A549 (cell line): Measurements from ENCODE around the gene HTR5A. TPM values are rescaled to one million over a fixed set of nuclear protein-coding genes. Genes with fewer than 3 reads are reported as not detected.

Experiments used
- ATAC-seq, 2 experiments: fragments of 200-7000 bp in 1 of 2; fragments of >200 bp in 1 of 2; cut with Nextera tagmentation in 1 of 2; cut with Tn5 transposase in 1 of 2; 3 replicates each; pipeline versions ENCODE4 v1.8.0 to v1.9.1; 2018 to 2020; ENCODE audit warnings: mild to moderate bottlenecking in 1 of 2, moderate library complexity in 1 of 2
- CTCF ChIA-PET: fragments of 300-600 bp; sonication (Branson Sonifier 250); formaldehyde crosslinking; extraction: SDS; loops from one replicate; lab custom pipeline; 2021; ENCODE audit warnings: antibody characterized with exemption, inconsistent platforms; lab: Yijun Ruan, JAX
- POLR2A ChIA-PET: fragments of 350-600 bp; formaldehyde crosslinking; extraction: SDS; loops from one replicate; lab custom pipeline; 2021; ENCODE audit warnings: antibody characterized with exemption, inconsistent platforms; lab: Yijun Ruan, JAX
- DNase-seq, 2 experiments: peaks; one replicate each; pipeline versions ENCODE4 v3.0.0 to v3.0.0-alpha.2; 2011 to 2016; ENCODE audit warnings: low read depth in 1 of 2, low spot score in 1 of 2
- FAIRE-seq: peaks from 2 replicates; lab custom pipeline; 2011; peaks lifted over from hg19 to GRCh38; lab: Jason Lieb, UNC
- H3K27ac ChIP-seq, 2 experiments: fragments of >200 bp; sonication (Bioruptor Twin); formaldehyde crosslinking; 3 replicates each; pipeline ENCODE4 v1.5.1; 2016 to 2017
- H3K4me1 ChIP-seq: fragments of >200 bp; sonication (Bioruptor Twin); formaldehyde crosslinking; 3 replicates; pipeline ENCODE4 v1.6.1; 2016
- H3K4me2 ChIP-seq: fragments of >200 bp; sonication (Bioruptor Twin); formaldehyde crosslinking; 3 replicates; pipeline ENCODE4 v1.6.1; 2016
- H3K4me3 ChIP-seq: fragments of >200 bp; sonication (Bioruptor Twin); formaldehyde crosslinking; 3 replicates; pipeline ENCODE4 v1.5.1; 2016
- H3K9me3 ChIP-seq: fragments of >200 bp; sonication (Bioruptor Twin); formaldehyde crosslinking; 3 replicates; pipeline ENCODE4 v1.6.1; 2016
- BCL3 ChIP-seq: fragments of >200 bp; sonication (Bioruptor Twin); formaldehyde crosslinking; IDR thresholded peaks from 3 replicates; pipeline ENCODE4 v1.6.1; 2016
- CBX2 ChIP-seq: fragments of 200-600 bp; sonication (generic); IDR thresholded peaks from 2 replicates; pipeline ENCODE4 v1.6.1; 2016; ENCODE audit warnings: low read depth, mild to moderate bottlenecking, borderline replicate concordance
- CHD4 ChIP-seq: fragments of 200-600 bp; sonication (generic); IDR thresholded peaks from 2 replicates; pipeline ENCODE4 v1.6.1; 2016; ENCODE audit warnings: antibody characterized with exemption, mild to moderate bottlenecking, borderline replicate concordance
- E2F6 ChIP-seq: IDR thresholded peaks from 2 replicates; pipeline ENCODE4 v1.6.1; 2012; ENCODE audit warnings: low read depth, borderline replicate concordance
- EHF ChIP-seq: fragments of 250-450 bp; sonication (Bioruptor Pico); IDR thresholded peaks from 2 replicates; pipeline ENCODE4 v1.5.0; 2020; ENCODE audit warnings: mild to moderate bottlenecking
- ESRRA ChIP-seq: fragments of 150-350 bp; IDR thresholded peaks from 2 replicates; pipeline ENCODE4 v1.6.1; 2014; ENCODE audit warnings: mild to moderate bottlenecking, low read length, borderline replicate concordance
- FOSB ChIP-seq: fragments of 250-450 bp; sonication (Bioruptor Pico); IDR thresholded peaks from 2 replicates; pipeline ENCODE4 v1.5.0; 2020; ENCODE audit warnings: mild to moderate bottlenecking, moderate library complexity
- FOSL2 ChIP-seq, 2 experiments: fragments of 450-650 bp in 1 of 2; fragments of >200 bp in 1 of 2; sonication (Bioruptor Twin) in 1 of 2; formaldehyde crosslinking; IDR thresholded peaks; 2 replicates each; pipeline versions ENCODE4 v1.5.0 to v1.6.1; 2016 to 2020; ENCODE audit warnings: mild to moderate bottlenecking in 1 of 2, moderate library complexity in 1 of 2
- GATA3 ChIP-seq: IDR thresholded peaks from 2 replicates; pipeline ENCODE4 v1.6.1; 2012; ENCODE audit warnings: borderline replicate concordance
- HDAC2 ChIP-seq: fragments of 200-600 bp; sonication (generic); IDR thresholded peaks from 2 replicates; pipeline ENCODE4 v1.6.1; 2016
- JUN ChIP-seq, 2 experiments: fragments of >200 bp; sonication (Bioruptor Twin); formaldehyde crosslinking; IDR thresholded peaks; 2 replicates in 1 of 2; 3 replicates in 1 of 2; pipeline ENCODE4 v1.6.1; 2016 to 2017
- KDM1A ChIP-seq: fragments of 200-600 bp; sonication (generic); IDR thresholded peaks from 2 replicates; pipeline ENCODE4 v1.6.1; 2016; ENCODE audit warnings: low read depth, mild to moderate bottlenecking
- KDM5A ChIP-seq: fragments of 200-600 bp; sonication (generic); IDR thresholded peaks from 2 replicates; pipeline ENCODE4 v1.6.1; 2016; ENCODE audit warnings: antibody characterized with exemption, mild to moderate bottlenecking
- MAZ ChIP-seq: fragments of 150-350 bp; IDR thresholded peaks from 2 replicates; pipeline ENCODE4 v1.6.1; 2014; ENCODE audit warnings: antibody characterized with exemption, low read depth, low read length, borderline replicate concordance
- NFE2L2 ChIP-seq: fragments of 150-350 bp; conservative IDR thresholded peaks from 2 replicates; pipeline ENCODE4 v1.6.1; 2014; ENCODE audit warnings: low read length
- POLR2A ChIP-seq: IDR thresholded peaks from 2 replicates; pipeline ENCODE4 v1.6.1; 2012; ENCODE audit warnings: mild to moderate bottlenecking, low read length
- POLR2AphosphoS2 ChIP-seq: conservative IDR thresholded peaks from 2 replicates; pipeline ENCODE4 v1.6.1; 2012; ENCODE audit warnings: low read length, improper control_type of control experiment, inconsistent platforms
- RARB ChIP-seq: fragments of 250-450 bp; sonication (Bioruptor Pico); IDR thresholded peaks from 2 replicates; pipeline ENCODE4 v1.8.0; 2021; ENCODE audit warnings: mild to moderate bottlenecking, moderate library complexity
- WGBS: methylation state at CpG from one replicate; pipeline ENCODE4 v1.1.6; 2017; ENCODE audit errors: missing lambda C conversion rate; 5-methylcytosine and 5-hydroxymethylcytosine counted together
- polyA plus RNA-seq, 4 experiments: library from polyadenylated mRNA; depleted of rRNA in 3 of 4; stranded (reverse); fragments of >200 nt; fragmentation: RNase III in 1 of 4; extraction: RNeasy Plus Mini Kit Qiagen cat#74134 plus additional on column Dnase treatment in 1 of 4; gene quantifications; 2 replicates in 3 of 4; 3 replicates in 1 of 4; pipeline ENCODE4 v1.2.3, GENCODE V29; 2011 to 2017
- TF ChIP-seq, protein P1 (sequence below): fragments of >200 bp; sonication (Bioruptor Twin); formaldehyde crosslinking; IDR thresholded peaks from 2 replicates; pipeline ENCODE4 v1.6.1; 2016
- TF ChIP-seq, protein P2 (sequence below): fragments of 450-650 bp; IDR thresholded peaks from 2 replicates; pipeline ENCODE4 v1.6.1; 2014; ENCODE audit warnings: antibody characterized with exemption
- TF ChIP-seq, protein P3 (sequence below): fragments of 200-600 bp; sonication (generic); IDR thresholded peaks from 2 replicates; pipeline ENCODE4 v1.6.1; 2016; ENCODE audit warnings: antibody characterized with exemption, mild to moderate bottlenecking, moderate library complexity

The HTR5A gene
- polyA plus RNA-seq, 2 of the 4 experiments (the other 2 are of a cell fraction) = not detected

DNA sequence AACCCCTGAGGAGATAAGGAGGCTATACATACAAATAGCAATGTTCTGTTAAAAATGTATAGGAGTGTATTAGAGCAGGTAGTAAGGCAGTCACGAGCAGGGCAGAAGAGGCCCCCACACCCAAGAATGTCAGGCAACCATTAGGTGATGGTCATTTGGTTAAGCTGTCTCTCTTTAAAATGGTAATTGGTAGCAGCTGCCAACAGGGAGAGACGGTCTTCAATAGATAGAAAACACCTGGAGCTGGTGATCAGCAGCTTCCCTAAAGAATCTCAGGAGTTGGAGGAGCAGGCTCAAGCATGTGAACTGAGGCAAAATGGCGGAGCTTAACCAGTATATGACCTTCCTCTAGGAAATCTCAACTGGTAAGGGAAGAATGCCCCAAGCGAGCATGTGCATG, 26.4 kb upstream of the HTR5A start:
- ChIA-PET CTCF (no interaction called here), POLR2A (no interaction called here)
- TF ChIP-seq BCL3 (no peak), POLR2A (no peak), KDM1A (no peak), POLR2AphosphoS2 (no peak), FOSL2 (IDR thresholded peaks at IDR 0.05) (no peak), FOSL2 (CRISPR knock-in tag; IDR thresholded peaks at IDR 0.05) (no peak), KDM5A (no peak), CBX2 (no peak), MAZ (no peak), RARB (CRISPR knock-in tag) (no peak), FOSB (CRISPR knock-in tag) (no peak), NFE2L2 (no peak), EHF (CRISPR knock-in tag) (no peak)
- TF ChIP-seq, protein P1, sequence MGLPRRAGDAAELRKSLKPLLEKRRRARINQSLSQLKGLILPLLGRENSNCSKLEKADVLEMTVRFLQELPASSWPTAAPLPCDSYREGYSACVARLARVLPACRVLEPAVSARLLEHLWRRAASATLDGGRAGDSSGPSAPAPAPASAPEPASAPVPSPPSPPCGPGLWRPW = no peak
- Histone ChIP-seq H3K4me3 (no peak overlapping the region), H3K9me3 (no peaks in the 10 kb centered on the region), H3K4me2 (no peak overlapping the region), H3K4me1 (no peaks in the 10 kb centered on the region), H3K27ac (no peak overlapping the region)
- no peak for FAIRE-seq
- DNase-seq = no peak
- ATAC-seq = no peak
- 10% methylated on average over 4 of the region's 4 CpGs for WGBS

DNA sequence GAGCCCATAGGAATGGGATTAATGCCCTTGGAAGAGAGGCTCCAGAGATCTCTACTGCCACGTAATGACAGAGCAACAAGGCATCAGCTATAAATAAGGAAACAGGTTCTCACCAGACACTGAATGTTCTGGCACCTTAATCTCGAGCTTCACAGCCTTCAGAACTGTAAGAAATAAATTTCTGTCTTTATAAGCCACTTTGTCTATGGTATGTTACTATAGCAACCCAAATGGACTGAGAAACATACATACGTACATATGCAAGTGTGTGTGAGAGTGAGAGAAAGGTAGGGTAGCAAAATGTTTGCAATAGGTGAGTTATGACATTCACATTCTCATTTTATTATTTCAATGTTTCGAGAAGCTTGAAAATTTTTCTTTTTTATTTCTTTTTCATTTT, 22.1 kb upstream of the HTR5A start:
- Histone ChIP-seq H3K4me1 (no peaks in the 10 kb centered on the region), H3K27ac (no peak overlapping the region), H3K4me3 (no peak overlapping the region), H3K9me3 (no peaks in the 10 kb centered on the region), H3K4me2 (no peak overlapping the region)
- ChIA-PET CTCF (interaction anchor here (1.2 kb wide), 1 partner anchor 13 kb away, joined by 4 read pairs; no protein-coding TSS in a partner anchor), POLR2A (no interaction called here)
- TF ChIP-seq FOSB (CRISPR knock-in tag) = no peak
- TF ChIP-seq, protein P2, sequence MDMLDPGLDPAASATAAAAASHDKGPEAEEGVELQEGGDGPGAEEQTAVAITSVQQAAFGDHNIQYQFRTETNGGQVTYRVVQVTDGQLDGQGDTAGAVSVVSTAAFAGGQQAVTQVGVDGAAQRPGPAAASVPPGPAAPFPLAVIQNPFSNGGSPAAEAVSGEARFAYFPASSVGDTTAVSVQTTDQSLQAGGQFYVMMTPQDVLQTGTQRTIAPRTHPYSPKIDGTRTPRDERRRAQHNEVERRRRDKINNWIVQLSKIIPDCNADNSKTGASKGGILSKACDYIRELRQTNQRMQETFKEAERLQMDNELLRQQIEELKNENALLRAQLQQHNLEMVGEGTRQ = no peak
- no peak for TF ChIP-seq JUN (IDR thresholded peaks at IDR 0.05)
- TF ChIP-seq, protein P1 = no peak
- no peak for TF ChIP-seq HDAC2
- no peak for TF ChIP-seq E2F6
- no peak for TF ChIP-seq ESRRA
- TF ChIP-seq, protein P3, sequence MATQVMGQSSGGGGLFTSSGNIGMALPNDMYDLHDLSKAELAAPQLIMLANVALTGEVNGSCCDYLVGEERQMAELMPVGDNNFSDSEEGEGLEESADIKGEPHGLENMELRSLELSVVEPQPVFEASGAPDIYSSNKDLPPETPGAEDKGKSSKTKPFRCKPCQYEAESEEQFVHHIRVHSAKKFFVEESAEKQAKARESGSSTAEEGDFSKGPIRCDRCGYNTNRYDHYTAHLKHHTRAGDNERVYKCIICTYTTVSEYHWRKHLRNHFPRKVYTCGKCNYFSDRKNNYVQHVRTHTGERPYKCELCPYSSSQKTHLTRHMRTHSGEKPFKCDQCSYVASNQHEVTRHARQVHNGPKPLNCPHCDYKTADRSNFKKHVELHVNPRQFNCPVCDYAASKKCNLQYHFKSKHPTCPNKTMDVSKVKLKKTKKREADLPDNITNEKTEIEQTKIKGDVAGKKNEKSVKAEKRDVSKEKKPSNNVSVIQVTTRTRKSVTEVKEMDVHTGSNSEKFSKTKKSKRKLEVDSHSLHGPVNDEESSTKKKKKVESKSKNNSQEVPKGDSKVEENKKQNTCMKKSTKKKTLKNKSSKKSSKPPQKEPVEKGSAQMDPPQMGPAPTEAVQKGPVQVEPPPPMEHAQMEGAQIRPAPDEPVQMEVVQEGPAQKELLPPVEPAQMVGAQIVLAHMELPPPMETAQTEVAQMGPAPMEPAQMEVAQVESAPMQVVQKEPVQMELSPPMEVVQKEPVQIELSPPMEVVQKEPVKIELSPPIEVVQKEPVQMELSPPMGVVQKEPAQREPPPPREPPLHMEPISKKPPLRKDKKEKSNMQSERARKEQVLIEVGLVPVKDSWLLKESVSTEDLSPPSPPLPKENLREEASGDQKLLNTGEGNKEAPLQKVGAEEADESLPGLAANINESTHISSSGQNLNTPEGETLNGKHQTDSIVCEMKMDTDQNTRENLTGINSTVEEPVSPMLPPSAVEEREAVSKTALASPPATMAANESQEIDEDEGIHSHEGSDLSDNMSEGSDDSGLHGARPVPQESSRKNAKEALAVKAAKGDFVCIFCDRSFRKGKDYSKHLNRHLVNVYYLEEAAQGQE = no peak
- no peak for TF ChIP-seq GATA3
- TF ChIP-seq CHD4 = no peak
- no peak for TF ChIP-seq RARB (CRISPR knock-in tag)
- 18% methylated on average over 4 of the region's 4 CpGs for WGBS
- DNase-seq (no peak), FAIRE-seq (no peak), ATAC-seq (no peak)
